GM19099 (cell line): ENCODE measurements around the gene UVRAG.

ENCODE experiments used
- POLR2A ChIP-seq: IDR thresholded peaks from 3 replicates; pipeline ENCODE4 v1.6.1; 2011; ENCODE audit warnings: low read depth; ENCODE audit not compliant: insufficient read length; ENCODE audit errors: extremely low read depth

UVRAG gene

DNA sequence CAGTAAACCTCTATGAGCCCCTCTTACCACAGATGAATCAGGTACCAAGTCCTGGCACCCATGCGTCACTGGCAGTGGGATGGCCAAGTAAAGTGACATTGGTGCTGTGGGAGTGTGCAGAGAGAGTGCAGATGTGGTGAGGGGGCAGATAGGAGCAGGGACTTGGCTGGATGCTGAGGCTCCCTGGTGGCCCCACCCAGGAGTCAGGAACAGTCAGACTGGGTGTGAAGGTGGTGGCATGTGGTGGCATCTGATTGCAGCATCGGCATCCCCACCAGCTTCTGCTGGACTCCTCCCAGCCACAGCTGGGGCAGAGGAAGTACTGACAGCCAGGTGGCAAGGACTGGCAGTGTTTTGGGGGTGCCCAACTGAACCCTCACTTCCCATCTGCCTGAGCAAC is 35.0 kb upstream of the UVRAG start:
- no peak for TF ChIP-seq POLR2A

DNA sequence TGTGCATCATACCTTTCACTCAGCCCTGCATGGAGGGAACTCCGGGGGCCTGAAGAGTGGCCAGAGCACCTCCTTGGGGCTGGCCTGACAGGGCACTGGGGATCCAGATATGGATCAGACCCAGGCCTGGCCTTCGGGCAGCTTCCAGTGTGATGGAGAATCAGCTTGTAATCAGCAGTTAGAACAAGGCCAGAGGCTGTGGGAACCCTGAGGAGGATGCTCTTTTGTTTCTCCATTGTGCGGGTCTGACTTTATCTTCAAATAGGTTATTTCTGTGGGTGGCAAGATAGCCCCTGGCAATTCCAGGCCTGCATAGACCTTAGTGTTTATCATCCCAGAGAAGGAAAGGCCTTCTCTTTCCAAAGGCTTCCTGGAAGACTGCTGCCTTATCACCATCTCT is 34.1 kb upstream of the UVRAG start:
- TF ChIP-seq POLR2A: no peak

DNA sequence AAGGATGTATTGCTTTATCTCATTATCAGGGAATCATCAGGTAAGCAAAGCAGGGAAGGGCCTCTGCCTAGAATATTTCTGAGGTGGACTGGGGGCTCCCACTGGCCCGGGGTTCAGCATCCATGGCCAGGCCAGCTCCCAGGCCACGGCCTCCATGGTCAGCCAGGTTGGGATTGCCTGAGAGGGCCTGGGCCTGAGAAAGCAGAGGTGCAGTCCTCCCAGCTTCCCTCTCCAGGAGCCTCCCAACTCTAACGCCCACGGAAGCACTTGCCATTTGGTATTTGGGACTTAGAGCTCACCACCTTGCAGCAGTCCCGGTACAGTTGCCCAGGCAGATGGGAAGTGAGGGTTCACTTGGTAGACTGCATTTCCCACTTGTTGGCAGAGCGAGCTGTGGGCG is 33.7 kb upstream of the UVRAG start:
- TF ChIP-seq POLR2A: no peak

DNA sequence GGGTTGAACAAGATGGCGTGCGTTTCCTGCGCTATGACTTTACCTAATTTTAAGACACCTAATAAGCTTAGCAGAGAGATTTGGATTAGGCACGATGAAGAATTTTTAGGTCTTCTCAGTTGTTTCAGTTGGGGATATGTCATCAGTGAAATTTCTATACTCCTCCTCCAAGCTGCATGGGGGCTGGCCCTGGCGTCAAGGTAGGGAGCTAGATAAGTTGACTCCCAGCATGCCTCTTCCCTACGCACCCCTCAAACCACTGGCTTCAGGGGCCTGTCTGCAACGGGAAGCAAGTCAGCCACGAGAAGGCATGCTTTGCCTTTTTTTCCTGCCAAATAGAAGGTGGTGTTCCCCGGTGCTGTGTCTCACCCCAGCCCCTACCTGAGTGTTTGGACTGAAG is 33.2 kb upstream of the UVRAG start:
- no peak for TF ChIP-seq POLR2A

DNA sequence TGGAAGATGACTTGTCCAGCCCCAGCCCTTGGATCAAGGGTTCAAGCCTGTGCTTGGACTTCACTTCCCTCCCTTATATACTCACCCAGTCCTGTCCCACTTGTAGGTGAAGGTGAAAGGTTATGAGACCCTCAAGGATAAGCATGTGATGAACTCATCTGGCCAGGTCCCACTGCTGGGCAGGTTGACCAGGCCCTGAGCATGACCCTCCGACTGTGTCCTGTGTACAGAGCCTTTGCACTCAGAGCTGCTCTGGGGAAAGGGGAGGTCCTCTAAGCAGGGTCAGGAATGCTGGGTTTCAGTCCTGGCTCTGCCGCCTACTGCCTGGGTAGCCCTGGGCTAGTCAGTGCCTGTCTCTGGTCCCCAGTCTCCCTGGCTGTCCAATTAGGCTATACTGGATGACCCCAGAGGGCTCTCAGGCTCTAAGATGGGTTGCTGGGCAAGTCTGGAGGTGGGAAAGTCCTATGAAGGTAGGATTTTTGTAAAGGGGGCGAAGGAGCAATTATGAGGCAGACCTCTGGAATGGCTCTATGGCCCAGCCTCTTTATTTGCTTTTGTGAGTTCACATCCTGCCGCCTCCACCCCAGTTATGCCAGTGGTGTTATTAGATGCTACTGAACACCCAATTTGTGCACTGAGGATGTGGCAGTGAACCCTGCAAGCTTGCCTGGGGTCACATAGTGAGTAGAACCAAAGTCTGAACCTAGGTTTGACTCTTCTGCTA is 32.3 kb upstream of the UVRAG start:
- TF ChIP-seq POLR2A: no peak

DNA sequence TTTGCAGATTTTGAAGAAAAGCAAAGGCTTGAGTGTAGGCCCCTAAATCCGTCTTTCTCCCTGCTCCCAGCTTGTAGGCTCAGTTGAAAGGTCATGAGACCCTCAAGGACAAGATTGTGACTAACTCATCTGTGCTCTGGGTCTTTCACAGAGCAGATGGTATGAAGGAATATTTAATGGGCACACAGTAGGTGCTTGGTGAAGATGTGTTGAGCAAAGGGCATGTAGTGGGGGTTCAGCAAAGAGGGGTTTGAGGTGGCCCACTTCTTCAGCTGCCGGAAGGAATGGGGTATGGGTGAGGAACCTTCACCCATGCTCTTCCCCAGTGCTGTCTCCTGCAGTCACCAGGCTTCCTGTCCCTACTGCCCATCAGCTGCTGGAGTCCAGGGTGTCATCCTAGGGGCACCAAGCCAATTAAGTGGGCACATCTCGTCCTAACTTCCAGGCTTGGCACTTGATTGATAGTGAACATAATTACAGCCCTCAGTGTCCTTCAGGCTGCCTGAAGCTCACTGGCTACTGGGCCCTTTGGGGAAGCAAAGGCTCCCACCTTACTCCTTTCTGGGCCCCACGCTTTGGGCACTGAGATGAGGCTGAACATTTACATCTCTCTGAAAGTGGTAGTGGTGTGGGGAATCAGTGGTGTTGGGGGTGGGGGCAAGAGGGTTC is 31.5 kb upstream of the UVRAG start:
- no peak for TF ChIP-seq POLR2A

DNA sequence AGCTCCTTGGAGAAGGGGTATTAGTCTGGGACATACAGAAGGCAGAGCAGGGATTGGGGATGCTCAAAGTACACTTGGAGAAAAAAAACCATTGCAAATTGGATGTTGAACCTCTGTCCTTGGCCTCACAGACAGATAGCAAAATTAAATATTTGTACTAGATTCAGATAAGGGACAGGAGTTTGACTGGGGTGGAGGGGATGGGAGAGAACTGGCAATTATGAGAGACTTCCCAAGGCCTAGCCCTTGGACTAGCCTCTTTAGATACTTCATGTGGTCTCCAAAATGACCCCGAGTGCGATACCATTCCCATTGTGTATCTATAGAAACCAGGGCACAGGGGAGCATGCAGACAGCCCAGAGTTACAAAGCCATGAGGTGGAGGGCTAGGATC is 30.9 kb upstream of the UVRAG start:
- TF ChIP-seq POLR2A: no peak

DNA sequence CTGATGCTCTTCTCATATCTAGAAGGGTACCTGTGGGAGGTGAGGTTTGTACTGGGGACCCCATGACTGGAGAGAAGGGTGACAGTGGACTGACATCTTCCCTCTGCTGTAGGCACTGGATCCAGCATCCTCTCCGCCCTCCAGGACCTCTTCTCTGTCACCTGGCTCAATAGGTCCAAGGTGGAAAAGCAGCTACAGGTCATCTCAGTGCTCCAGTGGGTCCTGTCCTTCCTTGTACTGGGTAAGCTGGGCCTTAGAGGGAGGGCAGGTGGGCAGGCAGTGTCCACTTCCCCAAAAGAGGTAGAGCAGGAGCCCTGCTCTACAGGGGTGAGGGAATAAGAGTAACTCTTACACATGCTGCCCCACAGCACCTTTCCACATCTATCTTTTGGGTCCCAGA is 30.5 kb upstream of the UVRAG start:
- no peak for TF ChIP-seq POLR2A

DNA sequence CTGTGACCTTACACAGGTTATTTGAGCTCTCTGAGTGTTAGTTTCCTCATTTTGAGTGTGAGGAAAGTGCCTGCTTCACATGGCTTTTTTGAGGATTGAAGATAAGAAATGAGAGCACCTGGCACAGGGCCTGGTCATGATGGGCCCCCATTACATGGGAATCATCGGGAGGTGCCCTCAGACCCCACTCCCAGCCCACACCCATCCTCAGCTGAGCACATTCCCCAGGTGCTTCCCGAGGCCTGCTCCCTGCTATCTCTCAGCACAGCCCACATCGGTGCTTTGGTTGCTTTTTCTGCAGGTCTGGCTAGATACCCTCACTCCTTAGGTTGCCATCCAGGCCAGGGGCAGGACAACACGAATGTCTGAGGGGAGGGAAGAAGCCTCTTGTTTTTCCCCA is 29.8 kb upstream of the UVRAG start:
- no peak for TF ChIP-seq POLR2A

DNA sequence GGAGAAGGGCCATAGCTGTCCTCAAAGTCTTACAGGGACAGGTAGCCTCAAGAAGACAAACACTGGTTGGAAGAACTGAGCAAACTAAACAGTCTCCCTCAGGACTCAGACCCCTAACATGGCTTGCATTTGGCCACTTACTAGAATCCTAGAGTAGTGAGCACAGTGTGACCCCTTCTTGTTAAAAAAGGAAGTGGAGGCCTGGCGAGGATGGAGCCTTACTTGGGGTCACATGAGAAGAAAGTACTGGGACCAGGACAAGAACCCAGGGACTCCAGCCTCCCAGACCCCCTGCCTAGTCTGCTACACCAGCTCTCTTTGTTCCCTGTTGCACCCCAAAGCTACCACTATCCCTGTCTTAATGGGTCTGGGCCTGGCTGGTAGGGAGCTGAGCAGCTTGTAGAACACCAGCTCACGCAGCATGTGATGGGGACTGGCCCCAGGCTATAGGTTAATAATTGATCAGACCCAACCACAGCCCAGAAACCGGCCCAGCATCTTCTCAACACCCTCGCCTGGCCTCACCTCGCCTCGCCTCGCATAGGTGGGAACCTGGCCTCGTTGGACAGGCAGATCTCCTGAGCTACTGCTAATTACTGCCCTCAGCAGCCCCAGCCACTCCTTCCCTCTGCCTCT is 28.8 kb upstream of the UVRAG start:
- TF ChIP-seq POLR2A: no peak

DNA sequence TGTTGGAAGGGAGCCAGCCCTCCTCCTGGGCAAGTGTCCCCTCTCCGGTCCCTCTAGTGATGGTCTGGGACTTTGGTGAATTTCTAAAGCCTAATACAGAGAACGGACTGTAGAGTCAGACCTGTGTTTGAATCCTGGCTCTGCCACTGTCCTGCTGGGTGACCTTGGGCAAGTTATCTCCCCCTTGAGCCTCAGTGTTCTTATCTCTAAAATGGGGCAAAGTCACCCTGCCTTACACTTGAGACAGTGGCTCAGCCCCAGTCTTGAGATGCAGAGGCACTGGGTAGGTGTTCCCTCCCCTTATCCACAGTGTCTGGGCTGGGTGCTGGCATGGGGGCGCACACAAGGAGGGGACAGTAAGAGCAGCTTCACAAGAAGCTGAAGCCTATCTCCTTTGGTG is 25.5 kb upstream of the UVRAG start:
- TF ChIP-seq POLR2A: no peak

DNA sequence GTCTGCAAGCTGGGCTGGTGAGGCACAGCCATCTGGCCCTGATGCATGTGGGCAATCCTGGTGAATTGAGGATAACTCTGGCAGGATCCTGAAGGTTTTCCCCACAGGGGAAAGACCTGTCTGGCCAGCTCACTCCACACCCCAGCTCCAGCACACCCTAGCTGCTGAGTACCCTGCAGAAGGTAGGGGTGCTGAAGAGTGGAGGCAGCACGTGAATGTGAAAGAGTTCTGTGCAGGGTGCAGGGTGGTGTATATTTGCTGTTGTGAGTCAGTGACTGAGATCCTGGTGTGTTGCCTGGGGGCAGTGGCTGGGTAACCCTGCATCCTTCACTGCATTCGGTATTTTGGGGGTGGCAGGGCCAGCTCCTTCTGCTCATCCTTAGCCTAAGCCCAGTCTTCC is 24.0 kb upstream of the UVRAG start:
- no peak for TF ChIP-seq POLR2A

DNA sequence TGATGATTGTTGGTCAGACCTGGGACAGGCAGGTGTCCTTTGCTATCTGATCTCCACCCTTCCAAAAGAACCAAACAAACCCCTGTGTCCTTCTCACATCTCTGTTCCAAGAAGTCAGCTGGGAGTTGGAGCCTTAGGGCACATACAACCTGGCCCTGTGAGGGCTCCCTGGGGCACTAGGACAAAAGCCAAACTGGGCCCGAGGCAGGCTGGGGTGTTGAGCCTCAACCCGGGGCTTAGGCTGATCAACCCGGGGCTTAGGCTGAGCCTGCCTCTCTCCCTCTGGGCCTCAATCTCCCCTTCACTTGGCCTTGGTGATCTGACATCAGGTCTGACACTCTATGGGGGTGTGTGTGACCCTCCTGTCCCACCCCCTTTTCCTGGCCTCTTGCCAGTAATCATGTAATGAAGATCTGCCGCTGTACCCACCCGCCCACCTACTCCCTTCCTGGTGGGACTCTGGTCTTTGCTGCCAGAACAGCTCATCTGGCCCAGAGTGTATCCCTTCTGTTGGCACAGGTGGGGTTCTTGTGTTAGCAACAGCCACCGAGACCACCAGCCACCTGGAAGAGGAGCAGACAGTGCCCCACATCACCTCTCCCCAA is 22.8 kb upstream of the UVRAG start:
- TF ChIP-seq POLR2A: no peak

DNA sequence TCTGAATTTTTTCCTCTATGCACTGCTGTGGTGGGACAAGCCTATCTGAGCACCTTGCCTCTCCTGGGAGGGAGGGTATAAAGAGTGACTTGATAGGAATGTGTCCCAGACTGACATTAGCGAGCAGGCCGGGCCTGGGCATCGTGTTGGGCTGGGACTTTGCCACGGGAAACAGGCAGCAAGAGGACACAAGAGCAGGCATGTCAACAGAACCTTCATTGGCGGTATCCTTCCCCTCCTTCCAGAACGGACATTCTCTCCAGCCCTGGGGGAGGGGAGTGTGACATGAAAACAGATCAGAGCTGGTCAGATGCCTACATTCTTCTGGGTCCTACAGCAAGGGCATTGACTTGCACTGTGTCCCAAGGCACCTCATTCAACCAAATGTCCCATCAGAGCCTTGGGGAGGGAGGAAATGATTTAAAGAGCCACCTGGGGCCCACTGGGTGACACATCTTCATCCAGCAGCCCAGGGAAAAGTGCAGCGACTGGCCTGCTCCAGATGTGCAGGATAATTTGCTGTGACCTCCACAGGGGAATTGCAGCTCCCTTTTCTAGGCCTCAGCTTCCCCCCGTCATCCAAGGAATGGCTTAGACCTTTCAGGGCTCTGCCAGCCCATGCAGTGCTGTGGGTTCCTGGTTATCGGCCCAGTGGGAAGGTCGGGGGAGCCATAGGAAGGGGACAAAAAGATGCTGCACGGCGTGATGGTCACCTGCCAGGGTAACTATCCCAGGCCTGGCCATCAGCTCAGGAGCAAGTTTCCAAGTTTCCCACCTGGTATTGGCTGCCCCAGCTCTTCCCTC is 21.8 kb upstream of the UVRAG start:
- TF ChIP-seq POLR2A: no peak

DNA sequence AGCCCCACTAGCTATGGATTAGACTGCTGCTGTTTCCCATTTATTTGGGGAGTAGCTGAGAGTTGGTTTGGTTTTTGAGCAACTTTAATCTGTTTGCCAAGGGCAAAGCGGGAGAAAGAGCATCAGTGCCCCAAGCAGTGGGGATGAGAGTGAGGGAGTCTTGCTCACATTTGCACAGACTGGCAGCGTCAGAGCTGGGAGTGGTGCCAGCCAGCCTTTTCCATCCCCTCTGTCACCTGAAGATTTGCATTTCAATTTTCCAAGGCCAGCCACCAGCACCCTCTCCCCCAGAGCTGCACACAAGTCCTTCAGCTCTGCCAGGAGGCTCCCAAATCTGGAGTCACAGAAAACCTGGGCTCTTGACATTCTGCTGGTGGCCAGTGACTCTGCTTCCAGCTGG is 21.0 kb upstream of the UVRAG start:
- no peak for TF ChIP-seq POLR2A
